Vagina (tissue), 2 donors: Measurements from ENCODE around the gene EMID1. TPM values are rescaled to one million over a fixed set of nuclear protein-coding genes. Genes with fewer than 3 reads are reported as not detected.

Experiments used
- DNase-seq, 2 donors: peaks; one replicate each; pipeline ENCODE4 v3.0.0-alpha.2; 2017; ENCODE audit errors: extremely low spot score in 2 of 2
- H3K27ac ChIP-seq: fragments of 200-600 bp; sonication (generic); one replicate; pipeline ENCODE4 v1.5.1; 2019
- H3K27me3 ChIP-seq: fragments of 200-600 bp; sonication (generic); one replicate; pipeline ENCODE4 v1.5.1; 2019
- H3K36me3 ChIP-seq, 2 donors: fragments of 200-600 bp; sonication (generic); one replicate each; pipeline ENCODE4 v1.5.1; 2017 to 2019
- H3K4me1 ChIP-seq: fragments of 200-600 bp; sonication (generic); one replicate; pipeline ENCODE4 v1.5.1; 2019
- H3K4me3 ChIP-seq, 2 donors: fragments of 200-600 bp; sonication (generic); 1 replicate in 1 of 2; 2 replicates in 1 of 2; pipeline ENCODE4 v1.5.1; 2016 to 2019
- H3K9me3 ChIP-seq: fragments of 200-600 bp; sonication (generic); one replicate; pipeline ENCODE4 v1.5.1; 2019
- POLR2A ChIP-seq, 2 donors: fragments of 450-650 bp; IDR thresholded peaks; one replicate each; pipeline ENCODE4 v1.6.1; 2017; ENCODE audit warnings: antibody characterized with exemption in 2 of 2, mild to moderate bottlenecking in 2 of 2, moderate library complexity in 2 of 2
- POLR2AphosphoS5 ChIP-seq, 2 donors: sonication (generic); formaldehyde crosslinking; IDR thresholded peaks; one replicate each; pipeline ENCODE4 v1.9.0; 2017; ENCODE audit warnings: antibody characterized with exemption in 2 of 2, mild to moderate bottlenecking in 2 of 2, low read depth in 1 of 2; ENCODE audit not compliant: insufficient read depth in 1 of 2
- intact Hi-C: fragments of 100-400 bp; cut with DNase I; formaldehyde crosslinking; loops from one replicate; pipeline ENCODE4 v1.15.1; 2023
- small RNA-seq: library from RNA; depleted of rRNA; stranded (forward); fragments of <200 nt; gene quantifications from one replicate; pipeline ENCODE3, GENCODE V24; 2016
- total RNA-seq: library from RNA; depleted of rRNA; stranded (reverse); fragments of >200 nt; gene quantifications from one replicate; pipeline ENCODE4 v1.2.3, GENCODE V29; 2016
- TF ChIP-seq, protein P1 (sequence below), 3 experiments: fragments of 450-650 bp in 2 of 3; fragments of 200-600 bp in 1 of 3; sonication (generic) in 1 of 3; IDR thresholded peaks; one replicate each; pipeline ENCODE4 v1.5.1; 2017 to 2019; ENCODE audit warnings: antibody characterized with exemption in 3 of 3, mild to moderate bottlenecking in 2 of 3, moderate library complexity in 2 of 3

EMID1 gene
- total RNA-seq, 1 donor from 2014 or later: 2.5 TPM

DNA sequence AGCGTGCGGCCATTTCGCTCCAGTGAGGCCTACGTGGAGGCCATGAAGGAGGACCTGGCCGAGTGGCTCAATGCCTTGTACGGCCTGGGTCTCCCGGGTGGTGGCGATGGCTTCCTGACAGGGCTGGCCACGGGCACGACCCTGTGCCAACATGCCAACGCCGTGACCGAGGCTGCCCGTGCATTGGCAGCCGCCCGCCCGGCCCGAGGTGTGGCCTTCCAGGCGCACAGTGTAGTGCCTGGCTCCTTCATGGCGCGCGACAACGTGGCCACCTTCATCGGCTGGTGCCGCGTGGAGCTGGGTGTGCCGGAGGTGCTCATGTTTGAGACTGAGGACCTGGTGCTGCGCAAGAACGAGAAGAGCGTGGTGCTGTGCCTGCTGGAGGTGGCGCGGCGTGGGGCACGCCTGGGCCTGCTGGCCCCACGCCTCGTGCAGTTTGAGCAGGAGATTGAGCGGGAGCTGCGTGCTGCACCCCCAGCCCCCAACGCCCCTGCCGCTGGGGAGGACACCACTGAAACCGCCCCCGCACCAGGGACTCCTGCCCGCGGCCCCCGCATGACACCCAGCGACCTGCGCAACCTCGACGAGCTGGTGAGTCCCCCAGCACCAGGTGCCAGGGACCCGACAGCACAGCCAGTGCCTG is 102.6 kb downstream of the EMID1 start:
- TF ChIP-seq, protein P1, sequence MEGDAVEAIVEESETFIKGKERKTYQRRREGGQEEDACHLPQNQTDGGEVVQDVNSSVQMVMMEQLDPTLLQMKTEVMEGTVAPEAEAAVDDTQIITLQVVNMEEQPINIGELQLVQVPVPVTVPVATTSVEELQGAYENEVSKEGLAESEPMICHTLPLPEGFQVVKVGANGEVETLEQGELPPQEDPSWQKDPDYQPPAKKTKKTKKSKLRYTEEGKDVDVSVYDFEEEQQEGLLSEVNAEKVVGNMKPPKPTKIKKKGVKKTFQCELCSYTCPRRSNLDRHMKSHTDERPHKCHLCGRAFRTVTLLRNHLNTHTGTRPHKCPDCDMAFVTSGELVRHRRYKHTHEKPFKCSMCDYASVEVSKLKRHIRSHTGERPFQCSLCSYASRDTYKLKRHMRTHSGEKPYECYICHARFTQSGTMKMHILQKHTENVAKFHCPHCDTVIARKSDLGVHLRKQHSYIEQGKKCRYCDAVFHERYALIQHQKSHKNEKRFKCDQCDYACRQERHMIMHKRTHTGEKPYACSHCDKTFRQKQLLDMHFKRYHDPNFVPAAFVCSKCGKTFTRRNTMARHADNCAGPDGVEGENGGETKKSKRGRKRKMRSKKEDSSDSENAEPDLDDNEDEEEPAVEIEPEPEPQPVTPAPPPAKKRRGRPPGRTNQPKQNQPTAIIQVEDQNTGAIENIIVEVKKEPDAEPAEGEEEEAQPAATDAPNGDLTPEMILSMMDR (IDR thresholded peaks at IDR 0.05): no peak
- no peak for TF ChIP-seq POLR2A (IDR thresholded peaks at IDR 0.05)
- TF ChIP-seq POLR2AphosphoS5 (IDR thresholded peaks at IDR 0.05; ENCODE audit: insufficient read depth in 1 of 2, low read depth in 1 of 2): no peak
- no peaks in the 10 kb centered on the region for H3K27me3 ChIP-seq
- intact Hi-C loops: no loop called here
- peak overlapping the region; percentile 89 for H3K27ac ChIP-seq
- no peak for DNase-seq
- H3K4me1 ChIP-seq: peaks cover 52% of the 10 kb centered on the region
- peak overlapping the region; percentile 89 to 91 for H3K4me3 ChIP-seq
- no peaks in the 10 kb centered on the region for H3K36me3 ChIP-seq
- H3K9me3 ChIP-seq: no peaks in the 10 kb centered on the region

DNA sequence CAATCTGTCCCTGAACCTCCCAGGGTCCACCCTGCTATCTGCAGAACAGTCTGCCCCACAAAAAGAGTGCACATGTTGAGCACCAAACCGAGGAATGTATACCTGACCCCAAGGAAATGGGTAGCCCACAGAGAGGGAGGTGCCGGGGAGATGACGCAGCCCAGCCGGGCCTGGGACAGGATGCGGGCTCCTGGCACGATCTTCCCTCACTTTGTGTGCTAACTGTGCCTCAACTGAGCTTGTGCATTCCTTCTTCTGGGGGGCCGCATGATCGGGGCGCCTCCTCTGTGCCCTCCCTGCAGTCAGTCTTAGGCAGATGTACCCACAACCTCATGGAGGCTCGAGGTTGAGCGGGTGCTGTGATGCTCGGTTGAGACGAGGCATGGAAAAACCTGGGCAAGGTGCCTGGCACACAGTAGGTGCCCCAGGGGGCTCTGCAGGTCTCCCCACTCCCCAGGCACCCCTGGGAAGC is 103.1 kb downstream of the EMID1 start:
- DNase-seq: no peak
- TF ChIP-seq, protein P1 (IDR thresholded peaks at IDR 0.05): no peak
- TF ChIP-seq POLR2A (IDR thresholded peaks at IDR 0.05): no peak
- TF ChIP-seq POLR2AphosphoS5 (IDR thresholded peaks at IDR 0.05; ENCODE audit: insufficient read depth in 1 of 2, low read depth in 1 of 2): no peak
- peaks cover 57% of the 10 kb centered on the region for H3K4me1 ChIP-seq

More for the DNA sequence above, 103.1 kb downstream of the EMID1 start:
- H3K27me3 ChIP-seq: no peaks in the 10 kb centered on the region
- H3K4me3 ChIP-seq: peak overlapping the region; percentile 89 to 91
- no peaks in the 10 kb centered on the region for H3K36me3 ChIP-seq
- peak overlapping the region; percentile 89 for H3K27ac ChIP-seq
- H3K9me3 ChIP-seq: no peaks in the 10 kb centered on the region
- intact Hi-C loops: no loop called here

Small RNAs within 50 kb of the gene (small RNA-seq; reads per million reads assigned to genes)
- gene RNU6-1219P: not detected

Other genes starting within 250 kb of the EMID1 start
- not detected for gene C22orf31, start 144.1 kb upstream of the EMID1 start, total RNA-seq
- gene KREMEN1, start 132.9 kb upstream of the EMID1 start, total RNA-seq: 24.6 TPM
- gene RHBDD3, start 62.1 kb downstream of the EMID1 start, total RNA-seq: 29.7 TPM
- 164 TPM for gene EWSR1, start 62.4 kb downstream of the EMID1 start, total RNA-seq
- gene GAS2L1, start 100.8 kb downstream of the EMID1 start, total RNA-seq: 17.4 TPM
- not detected for gene RASL10A, start 109.8 kb downstream of the EMID1 start, total RNA-seq
- gene AP1B1, start 182.7 kb downstream of the EMID1 start, total RNA-seq: 60.9 TPM
- not detected for gene RFPL1, start 232.7 kb downstream of the EMID1 start, total RNA-seq